HepG2 (cell line): ENCODE measurements around the gene NTMT1.

Experiments
- ARNT2 ChIP-seq: sonication (generic); formaldehyde crosslinking; IDR thresholded peaks from 2 replicates; pipeline ENCODE4 v1.8.0; 2022; ENCODE audit warnings: mild to moderate bottlenecking, low read depth, missing genetic modification reagents, moderate library complexity
- CTCF ChIP-seq: sonication (generic); formaldehyde crosslinking; IDR thresholded peaks from 2 replicates; pipeline ENCODE4 v1.5.0; 2020; ENCODE audit warnings: mild to moderate bottlenecking, missing genetic modification reagents, moderate library complexity
- FOXK2 ChIP-seq: fragments of 450-650 bp; IDR thresholded peaks from 2 replicates; pipeline ENCODE4 v1.6.1; 2016
- TARDBP ChIP-seq: sonication (generic); formaldehyde crosslinking; IDR thresholded peaks from 2 replicates; pipeline ENCODE4 v1.8.0; 2022; ENCODE audit warnings: mild to moderate bottlenecking, missing genetic modification reagents
- TEAD2 ChIP-seq: sonication (generic); formaldehyde crosslinking; IDR thresholded peaks from 2 replicates; pipeline ENCODE4 v1.9.0; 2021; ENCODE audit warnings: missing genetic modification reagents
- U2AF1 ChIP-seq: fragments of 200-400 bp; formaldehyde crosslinking; optimal IDR thresholded peaks from 2 replicates; pipeline ENCODE3; 2017; ENCODE audit warnings: mild to moderate bottlenecking, low read depth, low read length
- ZNF18 ChIP-seq: sonication (generic); formaldehyde crosslinking; IDR thresholded peaks from 2 replicates; pipeline ENCODE4 v1.8.0; 2022; ENCODE audit warnings: mild to moderate bottlenecking, missing genetic modification reagents; ENCODE audit not compliant: insufficient replicate concordance
- ZNF543 ChIP-seq: sonication (generic); formaldehyde crosslinking; IDR thresholded peaks from 2 replicates; pipeline ENCODE4 v1.4.0; 2020; ENCODE audit warnings: mild to moderate bottlenecking, missing genetic modification reagents

GRCh38 chr9:129586685-129587084 is 39.3 kb upstream of the NTMT1 start:
- TF ChIP-seq ZNF18 (CRISPR knock-in tag) (no peak), ARNT2 (no peak), U2AF1 (no peak), ZNF543 (no peak), CTCF (CRISPR knock-in tag) (no peak), FOXK2 (no peak), TARDBP (CRISPR knock-in tag) (no peak), TEAD2 (CRISPR knock-in tag) (no peak)
